Astrocyte (in vitro differentiated cells and primary cell): ENCODE measurements around the gene CYGB.

Experiments
- EZH2 ChIP-seq: IDR thresholded peaks from 2 replicates; pipeline ENCODE4 v1.6.1; 2012; ENCODE audit warnings: mild to moderate bottlenecking, low read length, inconsistent platforms; ENCODE audit not compliant: insufficient read depth
- TF ChIP-seq, protein P1 (sequence below): IDR thresholded peaks from 2 replicates; pipeline ENCODE4 v1.5.1; 2011; ENCODE audit warnings: low read depth, mild to moderate bottlenecking, inconsistent platforms, low read length, moderate library complexity; ENCODE audit not compliant: insufficient read depth

DNA sequence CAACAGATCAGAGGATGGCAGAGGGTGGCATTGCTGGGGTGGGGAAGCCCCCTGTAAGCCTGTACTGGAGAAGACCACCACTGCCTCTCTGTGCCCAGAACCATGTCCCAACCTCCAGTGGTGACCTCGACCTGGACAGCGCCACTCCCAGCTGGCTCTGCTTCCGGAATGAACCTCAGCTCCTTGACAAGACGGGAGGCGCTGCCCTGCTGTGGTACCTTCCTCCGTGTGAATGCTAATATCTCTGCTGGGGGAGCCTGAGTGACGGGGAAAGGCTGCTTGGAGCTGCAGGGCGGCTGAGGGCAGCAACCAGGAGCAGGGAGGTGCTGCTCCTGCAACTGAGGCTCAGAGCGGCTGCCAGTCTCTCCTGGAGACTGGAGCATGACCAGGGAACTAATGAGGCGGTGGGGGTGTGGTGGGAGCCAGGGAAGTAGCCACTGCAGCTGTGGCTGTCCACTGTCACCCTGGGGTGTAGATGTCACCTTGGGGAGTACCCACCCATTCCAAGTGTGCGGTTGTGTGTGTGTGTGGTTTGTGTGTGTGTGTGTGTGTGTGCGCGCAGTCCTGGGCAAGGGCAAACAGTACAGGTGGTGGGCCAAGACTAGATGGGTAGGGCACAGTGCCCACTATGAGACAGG, 8.5 kb upstream of the CYGB start:
- TF ChIP-seq, protein P1, sequence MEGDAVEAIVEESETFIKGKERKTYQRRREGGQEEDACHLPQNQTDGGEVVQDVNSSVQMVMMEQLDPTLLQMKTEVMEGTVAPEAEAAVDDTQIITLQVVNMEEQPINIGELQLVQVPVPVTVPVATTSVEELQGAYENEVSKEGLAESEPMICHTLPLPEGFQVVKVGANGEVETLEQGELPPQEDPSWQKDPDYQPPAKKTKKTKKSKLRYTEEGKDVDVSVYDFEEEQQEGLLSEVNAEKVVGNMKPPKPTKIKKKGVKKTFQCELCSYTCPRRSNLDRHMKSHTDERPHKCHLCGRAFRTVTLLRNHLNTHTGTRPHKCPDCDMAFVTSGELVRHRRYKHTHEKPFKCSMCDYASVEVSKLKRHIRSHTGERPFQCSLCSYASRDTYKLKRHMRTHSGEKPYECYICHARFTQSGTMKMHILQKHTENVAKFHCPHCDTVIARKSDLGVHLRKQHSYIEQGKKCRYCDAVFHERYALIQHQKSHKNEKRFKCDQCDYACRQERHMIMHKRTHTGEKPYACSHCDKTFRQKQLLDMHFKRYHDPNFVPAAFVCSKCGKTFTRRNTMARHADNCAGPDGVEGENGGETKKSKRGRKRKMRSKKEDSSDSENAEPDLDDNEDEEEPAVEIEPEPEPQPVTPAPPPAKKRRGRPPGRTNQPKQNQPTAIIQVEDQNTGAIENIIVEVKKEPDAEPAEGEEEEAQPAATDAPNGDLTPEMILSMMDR = no peak
- no peak for TF ChIP-seq EZH2
